Measurements from ENCODE around the gene PSPN.
"Not testable (repeated sequence)": the region's sequence is repeated elsewhere in the genome, so short reads cannot be mapped to it uniquely, and the experiment has no call there.

Gene PSPN

GRCh38 chr19:6402837-6403608, 27.3 kb upstream of the PSPN start:
- DNase-seq = no peak

GRCh38 chr19:6402058-6402457, 26.3 kb upstream of the PSPN start:
- DNase-seq = no peak

- not testable (repeated sequence) for DNase-seq
These were observed 24.6 kb upstream of the PSPN start for GRCh38 chr19:6400062-6400944.

GRCh38 chr19:6396305-6396704, 20.6 kb upstream of the PSPN start:
- DNase-seq = no peak

- no peak for DNase-seq
These were observed 19.1 kb upstream of the PSPN start for GRCh38 chr19:6394831-6395230.

GRCh38 chr19:6393983-6394412, 18.3 kb upstream of the PSPN start:
- no peak for DNase-seq

GRCh38 chr19:6393074-6393982, 17.6 kb upstream of the PSPN start, which contains the start of gene GTF2F1:
GTF2F1 (minus strand) TSS chr19:6393164; CDS start chr19:6392995, 169 bp downstream.
- DNase-seq = peak; percentile 95

GRCh38 chr19:6392221-6393073, 16.7 kb upstream of the PSPN start:
- DNase-seq = peak; percentile 22

- DNase-seq = no peak
These were observed 11.6 kb upstream of the PSPN start for GRCh38 chr19:6387372-6387771.

GRCh38 chr19:6384381-6384780, 8.6 kb upstream of the PSPN start:
- no peak for DNase-seq

- no peak for DNase-seq
These were observed 7.5 kb upstream of the PSPN start for GRCh38 chr19:6383188-6383587.

- DNase-seq = no peak
These were observed 5.5 kb upstream of the PSPN start for GRCh38 chr19:6381030-6381750.

- no peak for DNase-seq
These were observed 4.0 kb upstream of the PSPN start for GRCh38 chr19:6379744-6380143.

- DNase-seq = no peak
These were observed 2.8 kb upstream of the PSPN start for GRCh38 chr19:6378486-6378885.

- DNase-seq = no peak
These were observed 2.3 kb upstream of the PSPN start for GRCh38 chr19:6378041-6378440.

GRCh38 chr19:6376512-6377190, 918 bp upstream of the PSPN start:
- DNase-seq = no peak

- DNase-seq = no peak
These were observed 872 bp downstream of the PSPN start for GRCh38 chr19:6374711-6375410.

GRCh38 chr19:6374161-6374709, 1.5 kb downstream of the PSPN start:
- no peak for DNase-seq

- no peak for DNase-seq
These were observed 2.0 kb downstream of the PSPN start for GRCh38 chr19:6373813-6374108.
